H1 (cell line): Measurements from ENCODE around the gene MAP3K13. TPM values are rescaled to one million over a fixed set of nuclear protein-coding genes. Genes with fewer than 3 reads are reported as not detected.

ENCODE experiments used
- CTCF ChIA-PET: fragments of 300-600 bp; sonication (Branson Sonifier 250); formaldehyde crosslinking; loops from one replicate; lab custom pipeline; 2021; ENCODE audit not compliant: partially characterized antibody; lab: Charles Lee
- POLR2A ChIA-PET: fragments of 300-600 bp; sonication (Branson Sonifier 250); formaldehyde crosslinking; loops from one replicate; lab custom pipeline; 2021; ENCODE audit warnings: inconsistent platforms; ENCODE audit not compliant: partially characterized antibody; lab: Charles Lee
- DNase-seq, 2 experiments: peaks; one replicate each; pipeline versions ENCODE4 v3.0.0 to v3.0.0-alpha.2; 2010 to 2022; ENCODE audit warnings: low spot score in 2 of 2, low read depth in 1 of 2, mixed read lengths in 1 of 2
- FAIRE-seq: peaks from 2 replicates; lab custom pipeline; 2011; peaks lifted over from hg19 to GRCh38; lab: Jason Lieb, UNC
- H2AFZ ChIP-seq: 2 replicates; pipeline ENCODE4 v1.8.1; 2012; ENCODE audit warnings: low read length, inconsistent platforms
- H2AK5ac ChIP-seq: 2 replicates; pipeline ENCODE4 v1.6.1; 2013; ENCODE audit warnings: low read depth, low read length
- H2BK120ac ChIP-seq: replicated peaks from 2 replicates; pipeline ENCODE3; 2013; ENCODE audit warnings: low read depth, low read length, inconsistent platforms
- H2BK12ac ChIP-seq: 2 replicates; pipeline ENCODE4 v1.6.1; 2013; ENCODE audit warnings: low read depth, low read length
- H2BK15ac ChIP-seq: 2 replicates; pipeline ENCODE4 v1.6.1; 2013; ENCODE audit warnings: low read length
- H2BK20ac ChIP-seq: 2 replicates; pipeline ENCODE4 v1.6.1; 2013; ENCODE audit warnings: low read length
- H2BK5ac ChIP-seq: 2 replicates; pipeline ENCODE4 v1.6.1; 2013; ENCODE audit warnings: low read depth, low read length
- H3K14ac ChIP-seq: 2 replicates; pipeline ENCODE4 v1.6.1; 2013; ENCODE audit warnings: inconsistent platforms; ENCODE audit not compliant: insufficient read length
- H3K18ac ChIP-seq: 2 replicates; pipeline ENCODE4 v1.6.1; 2013; ENCODE audit warnings: low read length; ENCODE audit errors: extremely low read depth
- H3K23ac ChIP-seq: 2 replicates; pipeline ENCODE4 v1.6.1; 2013; ENCODE audit warnings: inconsistent platforms; ENCODE audit not compliant: insufficient read length
- H3K23me2 ChIP-seq: 2 replicates; pipeline ENCODE4 v1.6.1; 2013; ENCODE audit warnings: low read depth, low read length
- H3K27ac ChIP-seq: 2 replicates; pipeline ENCODE4 v1.6.1; 2011; ENCODE audit warnings: low read depth, low read length, inconsistent platforms
- H3K27me3 ChIP-seq, 4 experiments: replicated peaks in 1 of 4; 1 replicate in 1 of 4; 2 replicates in 3 of 4; pipeline versions ENCODE4 v1.6.1 to v1.8.1; 2011 to 2013; ENCODE audit warnings: low read length in 3 of 4, mild to moderate bottlenecking in 3 of 4, inconsistent platforms in 2 of 4, mixed read lengths in 2 of 4, moderate library complexity in 1 of 4; ENCODE audit not compliant: control insufficient read depth in 3 of 4, insufficient read depth in 3 of 4; ENCODE audit errors: extremely low read depth in 1 of 4
- H3K36me3 ChIP-seq, 4 experiments: 2 replicates each; pipeline versions ENCODE4 v1.6.1 to v1.8.1; 2011 to 2013; ENCODE audit warnings: mild to moderate bottlenecking in 4 of 4, low read length in 3 of 4, moderate library complexity in 2 of 4, control low read depth in 1 of 4, inconsistent platforms in 1 of 4; ENCODE audit not compliant: insufficient read depth in 4 of 4, control insufficient read depth in 2 of 4
- H3K4ac ChIP-seq: replicated peaks from 2 replicates; pipeline ENCODE3; 2013; ENCODE audit warnings: low read length, low read depth, mixed read lengths, inconsistent platforms; ENCODE audit not compliant: insufficient read length
- H3K4me1 ChIP-seq, 4 experiments: replicated peaks in 1 of 4; 1 replicate in 1 of 4; 2 replicates in 3 of 4; pipeline versions ENCODE4 v1.6.1 to v1.8.1; 2011 to 2013; ENCODE audit warnings: low read length in 3 of 4, inconsistent platforms in 2 of 4, mixed read lengths in 1 of 4; ENCODE audit not compliant: insufficient read depth in 4 of 4, control insufficient read depth in 3 of 4
- H3K4me2 ChIP-seq, 2 experiments: 2 replicates each; pipeline versions ENCODE4 v1.6.1 to v1.8.1; 2011 to 2013; ENCODE audit warnings: low read depth in 2 of 2, low read length in 2 of 2, control low read depth in 1 of 2, inconsistent platforms in 1 of 2, mild to moderate bottlenecking in 1 of 2; ENCODE audit not compliant: insufficient read depth in 1 of 2
- H3K4me3 ChIP-seq, 4 experiments: fragments of 200-600, 300-600 bp in 1 of 4; sonication (generic), shearing (Covaris generic), sonication (Bioruptor Twin) in 1 of 4; 2 replicates each; pipeline versions ENCODE4 v1.5.1 to v1.8.1; 2011 to 2016; ENCODE audit warnings: low read length in 4 of 4, low read depth in 3 of 4, control low read depth in 2 of 4, inconsistent platforms in 2 of 4, mild to moderate bottlenecking in 2 of 4, mixed read lengths in 1 of 4, moderate library complexity in 1 of 4; ENCODE audit not compliant: insufficient read depth in 2 of 4; ENCODE audit errors: extremely low read depth in 1 of 4
- H3K56ac ChIP-seq: replicated peaks from 2 replicates; pipeline ENCODE3; 2013; ENCODE audit warnings: low read depth, mild to moderate bottlenecking, mixed read lengths, low read length, inconsistent platforms; ENCODE audit not compliant: insufficient read length
- H3K79me1 ChIP-seq: 2 replicates; pipeline ENCODE4 v1.6.1; 2013; ENCODE audit warnings: low read depth, low read length, control low read depth
- H3K79me2 ChIP-seq, 2 experiments: 2 replicates each; pipeline versions ENCODE4 v1.6.1 to v1.8.1; 2012 to 2013; ENCODE audit warnings: low read length in 2 of 2, mild to moderate bottlenecking in 2 of 2, inconsistent platforms in 1 of 2; ENCODE audit not compliant: insufficient read depth in 2 of 2, control insufficient read depth in 1 of 2
- H3K9ac ChIP-seq, 4 experiments: replicated peaks in 1 of 4; 1 replicate in 1 of 4; 2 replicates in 3 of 4; pipeline versions ENCODE4 v1.6.1 to v1.8.1; 2011 to 2013; ENCODE audit warnings: low read depth in 3 of 4, low read length in 3 of 4, control low read depth in 2 of 4, mild to moderate bottlenecking in 2 of 4, moderate library complexity in 2 of 4, inconsistent platforms in 1 of 4; ENCODE audit errors: extremely low read depth in 1 of 4
- H3K9me3 ChIP-seq, 2 experiments: 2 replicates each; pipeline versions ENCODE4 v1.6.1 to v1.8.1; 2012 to 2013; ENCODE audit warnings: mild to moderate bottlenecking in 2 of 2, moderate library complexity in 2 of 2, control low read depth in 1 of 2, inconsistent platforms in 1 of 2, low read depth in 1 of 2, low read length in 1 of 2, mixed read lengths in 1 of 2; ENCODE audit not compliant: insufficient read depth in 2 of 2
- H4K20me1 ChIP-seq, 2 experiments: replicated peaks in 1 of 2; 2 replicates each; pipeline versions ENCODE3 to v1.8.1; 2011 to 2013; ENCODE audit warnings: inconsistent platforms in 2 of 2, low read length in 2 of 2, mild to moderate bottlenecking in 1 of 2; ENCODE audit not compliant: insufficient read depth in 2 of 2, control insufficient read depth in 1 of 2
- H4K5ac ChIP-seq: 2 replicates; pipeline ENCODE4 v1.6.1; 2013; ENCODE audit warnings: low read length, low read depth, mixed read lengths, inconsistent platforms; ENCODE audit not compliant: insufficient read length
- H4K8ac ChIP-seq: 2 replicates; pipeline ENCODE4 v1.8.0; 2013; ENCODE audit warnings: mild to moderate bottlenecking, moderate library complexity, low read length, inconsistent platforms; ENCODE audit not compliant: insufficient read depth; ENCODE audit errors: extremely low read depth
- H4K91ac ChIP-seq: replicated peaks from 2 replicates; pipeline ENCODE3; 2013; ENCODE audit warnings: low read length, mixed read lengths, inconsistent platforms; ENCODE audit not compliant: insufficient read length
- CTBP2 ChIP-seq: IDR thresholded peaks from 2 replicates; pipeline ENCODE4 v1.7.0; 2011; ENCODE audit warnings: borderline replicate concordance, mild to moderate bottlenecking, moderate library complexity, mixed read lengths, low read length; ENCODE audit not compliant: insufficient read depth, insufficient read length
- RNF2 ChIP-seq: fragments of 200-900, 300-1000 bp; sonication (generic); IDR thresholded peaks from 2 replicates; pipeline ENCODE4 v1.7.1; 2016; ENCODE audit warnings: borderline replicate concordance, low read depth, mild to moderate bottlenecking, antibody characterized with exemption, low read length; ENCODE audit not compliant: poor library complexity, severe bottlenecking; ENCODE audit errors: missing control alignments
- SRF ChIP-seq: IDR thresholded peaks from 2 replicates; pipeline ENCODE4 v1.6.1; 2011; ENCODE audit warnings: mild to moderate bottlenecking, low read depth, low read length, moderate library complexity
- WGBS, 2 experiments: shearing (Covaris generic) in 1 of 2; methylation state at CpG; one replicate each; pipeline versions ENCODE4 v1.1.6 to v1.1.7; 2013 to 2015; ENCODE audit warnings: low lambda C conversion rate in 2 of 2, mixed read lengths in 2 of 2, inconsistent platforms in 1 of 2, low coverage in 1 of 2, missing lambda C conversion rate in 1 of 2; ENCODE audit not compliant: insufficient replicate concordance in 2 of 2, insufficient coverage in 1 of 2, insufficient read length in 1 of 2; ENCODE audit errors: extremely low coverage in 1 of 2, missing lambda C conversion rate in 1 of 2; 5-methylcytosine and 5-hydroxymethylcytosine counted together
- polyA plus RNA-seq, 7 experiments: library from polyadenylated mRNA; depleted of rRNA in 3 of 7; stranded (reverse) in 5 of 7; unstranded in 2 of 7; fragments of >200 nt in 5 of 7; fragments of 200-250 nt in 2 of 7; gene quantifications; 1 replicate in 5 of 7; 2 replicates in 1 of 7; 4 replicates in 1 of 7; pipeline versions ENCODE4 v1.2.1 to v1.2.3, GENCODE V29; 2011 to 2013; ENCODE audit warnings: missing spikeins in 2 of 7, mixed read lengths in 2 of 7
- total RNA-seq: library from RNA; stranded (reverse); fragmentation: NEBNext Ultra II Directional; extraction: Animal tissue kit (Norgen Biotek cat#: 25700); gene quantifications from 2 replicates; pipeline ENCODE4 v1.2.1, GENCODE V29; 2021

MAP3K13 gene
- total and polyA plus RNA-seq, 2 of the 8 experiments (the other 6 are each of a cell fraction or from before 2014, with no cell fraction given), result 6.8 to 17.9 TPM

GRCh38 chr3:185416513-185416912 is 53.6 kb downstream of the MAP3K13 start:
- Histone ChIP-seq H2BK120ac (no peak overlapping the region), H3K79me2 (no peaks in the 10 kb centered on the region), H3K36me3 (no peaks in the 10 kb centered on the region), H3K4me2 (no peak overlapping the region), H3K27me3 (no peaks in the 10 kb centered on the region), H3K23ac (no peak overlapping the region), H3K14ac (no peak overlapping the region), H4K5ac (no peak overlapping the region), H3K56ac (no peak overlapping the region), H2BK15ac (no peak overlapping the region), H4K20me1 (no peaks in the 10 kb centered on the region), H2AFZ (no peak overlapping the region), H4K8ac (no peak overlapping the region), H3K27ac (no peak overlapping the region), H3K18ac (no peak overlapping the region), H3K4ac (no peak overlapping the region), H2BK12ac (no peak overlapping the region), H3K4me3 (no peak overlapping the region), H2BK20ac (no peak overlapping the region), H3K4me1 (no peaks in the 10 kb centered on the region), H3K9ac (no peak overlapping the region), H3K23me2 (no peaks in the 10 kb centered on the region), H3K79me1 (no peaks in the 10 kb centered on the region), H2BK5ac (no peak overlapping the region), H2AK5ac (no peak overlapping the region), H4K91ac (no peak overlapping the region), H3K9me3 (no peaks in the 10 kb centered on the region)
- FAIRE-seq, result no peak
- CTCF ChIA-PET, result interaction anchor here (0.6 to 0.9 kb wide), 2 partner anchors 97 to 527 kb away, joined by 3 to 4 read pairs; no protein-coding TSS in a partner anchor
- POLR2A ChIA-PET, result no interaction called here
- WGBS, 2 experiments, result 92% methylated on average over 2 of the region's 2 CpGs; no CpG with 5 or more reads in 1 of the 2 experiments
- no peak for DNase-seq
- no peak for TF ChIP-seq SRF
- TF ChIP-seq CTBP2, result no peak
- no peak for TF ChIP-seq RNF2
